ENCODE results near the gene CWC27.

DNA sequence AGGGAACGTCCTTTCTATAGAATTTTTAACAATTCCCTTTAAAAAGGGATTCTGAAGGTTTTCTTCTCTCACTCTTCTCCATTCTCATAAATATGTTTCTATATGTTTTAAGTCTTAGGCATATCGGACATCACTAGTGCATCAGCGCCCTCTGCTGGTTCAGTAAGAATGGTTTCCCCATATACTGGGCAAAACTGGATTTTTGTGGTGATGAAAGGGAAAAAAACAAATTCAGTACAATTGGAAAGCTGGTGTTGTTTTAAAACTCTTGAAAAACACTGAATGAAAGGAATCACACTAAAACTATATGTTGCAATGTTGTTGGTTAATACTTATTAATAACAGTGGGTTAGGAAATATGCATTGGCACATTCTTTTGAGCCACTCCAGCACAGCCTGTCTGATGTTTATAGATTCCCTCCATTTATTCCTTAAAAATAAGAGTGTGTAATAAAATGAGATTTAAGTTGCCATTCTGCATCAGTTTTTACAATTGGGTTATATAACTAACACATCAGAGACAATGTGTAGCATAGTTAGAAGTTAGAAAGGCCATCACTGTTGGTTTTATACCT lies 15.8 kb downstream of the CWC27 start:
- TF ChIP-seq, protein P1, sequence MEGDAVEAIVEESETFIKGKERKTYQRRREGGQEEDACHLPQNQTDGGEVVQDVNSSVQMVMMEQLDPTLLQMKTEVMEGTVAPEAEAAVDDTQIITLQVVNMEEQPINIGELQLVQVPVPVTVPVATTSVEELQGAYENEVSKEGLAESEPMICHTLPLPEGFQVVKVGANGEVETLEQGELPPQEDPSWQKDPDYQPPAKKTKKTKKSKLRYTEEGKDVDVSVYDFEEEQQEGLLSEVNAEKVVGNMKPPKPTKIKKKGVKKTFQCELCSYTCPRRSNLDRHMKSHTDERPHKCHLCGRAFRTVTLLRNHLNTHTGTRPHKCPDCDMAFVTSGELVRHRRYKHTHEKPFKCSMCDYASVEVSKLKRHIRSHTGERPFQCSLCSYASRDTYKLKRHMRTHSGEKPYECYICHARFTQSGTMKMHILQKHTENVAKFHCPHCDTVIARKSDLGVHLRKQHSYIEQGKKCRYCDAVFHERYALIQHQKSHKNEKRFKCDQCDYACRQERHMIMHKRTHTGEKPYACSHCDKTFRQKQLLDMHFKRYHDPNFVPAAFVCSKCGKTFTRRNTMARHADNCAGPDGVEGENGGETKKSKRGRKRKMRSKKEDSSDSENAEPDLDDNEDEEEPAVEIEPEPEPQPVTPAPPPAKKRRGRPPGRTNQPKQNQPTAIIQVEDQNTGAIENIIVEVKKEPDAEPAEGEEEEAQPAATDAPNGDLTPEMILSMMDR (IDR thresholded peaks at IDR 0.05), result peak; percentile 87
- no peak for TF ChIP-seq ZFX (IDR thresholded peaks at IDR 0.05; ENCODE audit: borderline replicate concordance)
